HG03196 (cell line): Measurements from ENCODE around the gene CSRNP2.
"Not testable (repeated sequence)": the region's sequence is repeated elsewhere in the genome, so short reads cannot be mapped to it uniquely, and the experiment has no call there.

Experiments
- ATAC-seq: cut with Tn5 transposase; IDR thresholded peaks from one replicate; pipeline ENCODE4 v1.9.1; 2021; ENCODE audit not compliant: unreplicated experiment

Gene CSRNP2

GRCh38 chr12:51028813-51029150 lies 54.6 kb downstream of the CSRNP2 start:
- no peak for ATAC-seq

- ATAC-seq, result no peak
Measured at GRCh38 chr12:51028126-51028812, 55.1 kb downstream of the CSRNP2 start.

- no peak for ATAC-seq
Measured at GRCh38 chr12:51027342-51027835, 56.0 kb downstream of the CSRNP2 start.

- peak; percentile 80 for ATAC-seq
Measured at GRCh38 chr12:51025836-51026638, 57.4 kb downstream of the CSRNP2 start, which contains the start of gene SLC11A2. Gene SLC11A2, minus strand, starts transcription at chr12:51026384. Its CDS starts 15,656 bp downstream, at chr12:51010728.

GRCh38 chr12:51025338-51025835 lies 58.0 kb downstream of the CSRNP2 start:
- ATAC-seq, result no peak

GRCh38 chr12:51023625-51024382 lies 59.6 kb downstream of the CSRNP2 start:
- ATAC-seq, result no peak

- no peak for ATAC-seq
Measured at GRCh38 chr12:51021694-51022093, 61.7 kb downstream of the CSRNP2 start.

GRCh38 chr12:51020448-51021182 lies 62.8 kb downstream of the CSRNP2 start:
- ATAC-seq, result no peak

- ATAC-seq, result no peak
Measured at GRCh38 chr12:51019927-51020326, 63.5 kb downstream of the CSRNP2 start.

GRCh38 chr12:51018956-51019355 lies 64.4 kb downstream of the CSRNP2 start:
- ATAC-seq, result no peak

GRCh38 chr12:51017452-51017851 lies 65.9 kb downstream of the CSRNP2 start:
- ATAC-seq, result no peak

- ATAC-seq, result not testable (repeated sequence)
Measured at GRCh38 chr12:51014467-51014866, 68.9 kb downstream of the CSRNP2 start.

- no peak for ATAC-seq
Measured at GRCh38 chr12:51013441-51013840, 70.0 kb downstream of the CSRNP2 start.

- ATAC-seq, result no peak
Measured at GRCh38 chr12:51012570-51013236, 70.7 kb downstream of the CSRNP2 start.

- no peak for ATAC-seq
Measured at GRCh38 chr12:51011955-51012354, 71.4 kb downstream of the CSRNP2 start.
